Glomerular visceral epithelial cell (primary cell): Measurements from ENCODE around the gene SCFD1.

Source experiments
- DNase-seq: peaks from one replicate; pipeline ENCODE4 v3.0.0-alpha.2; 2016; ENCODE audit errors: extremely low spot score

SCFD1 gene

GRCh38 chr14:30754778-30755177, 132.7 kb downstream of the SCFD1 start:
- DNase-seq, result no peak

GRCh38 chr14:30756594-30756993, 134.5 kb downstream of the SCFD1 start:
- DNase-seq, result no peak

DNA sequence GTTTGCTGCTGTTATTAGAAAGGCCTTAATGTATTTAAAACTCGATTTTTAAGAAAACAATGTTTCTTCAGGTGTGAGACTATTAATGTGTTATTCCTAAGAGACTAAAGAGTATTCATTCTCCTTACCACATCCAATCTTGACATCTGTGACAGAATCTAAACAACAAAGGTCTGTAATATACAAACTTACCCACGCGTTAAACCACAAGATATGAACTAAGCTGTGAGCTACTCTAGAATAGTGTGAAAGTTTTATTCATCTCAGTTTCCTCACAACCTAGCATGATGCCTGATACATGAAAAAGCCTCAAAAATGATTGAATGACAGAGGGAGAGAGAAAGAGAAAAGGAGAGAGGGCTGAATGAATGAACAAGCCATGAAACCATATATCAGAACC, 135.0 kb downstream of the SCFD1 start:
- DNase-seq, result no peak

- DNase-seq, result no peak
Observed at GRCh38 chr14:30759172-30760125, 137.3 kb downstream of the SCFD1 start.

DNA sequence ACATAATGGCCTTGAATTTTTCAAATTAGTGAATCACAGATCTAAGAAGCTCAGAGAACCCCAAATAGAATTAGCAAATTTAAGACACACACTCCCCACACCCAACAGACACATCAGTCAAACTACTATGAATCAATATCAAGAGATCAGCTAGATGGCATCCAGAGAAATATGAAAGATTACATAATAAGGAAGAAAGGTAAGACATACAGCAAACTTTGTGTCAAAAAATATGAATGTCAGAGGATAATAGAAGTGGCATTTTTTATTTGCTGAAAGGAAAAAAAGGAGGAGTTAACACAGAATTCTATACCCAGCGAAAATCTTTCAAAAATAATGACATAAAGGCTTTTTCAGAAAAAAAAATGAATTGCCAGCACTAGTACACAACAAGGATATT, 141.8 kb downstream of the SCFD1 start:
- no peak for DNase-seq

- no peak for DNase-seq
Observed at GRCh38 chr14:30767624-30768023, 145.5 kb downstream of the SCFD1 start.

GRCh38 chr14:30768791-30769190, 146.7 kb downstream of the SCFD1 start:
- DNase-seq, result no peak

- DNase-seq, result no peak
Observed at GRCh38 chr14:30770376-30770775, 148.3 kb downstream of the SCFD1 start.

- DNase-seq, result no peak
Observed at GRCh38 chr14:30771595-30771994, 149.5 kb downstream of the SCFD1 start.

- no peak for DNase-seq
Observed at GRCh38 chr14:30779210-30779609, 157.1 kb downstream of the SCFD1 start.
